HCT116 (cell line): ENCODE data around the gene UCHL5. TPM values are rescaled to one million over a fixed set of nuclear protein-coding genes. Genes with fewer than 3 reads are reported as not detected.

ENCODE experiments used
- ATAC-seq: fragments of 200-7000 bp; cut with Tn5 transposase; 2 replicates; pipeline ENCODE4 v1.9.1; 2020; ENCODE audit warnings: mild to moderate bottlenecking, moderate library complexity
- BruUV-seq: library from RNA; stranded (reverse); fragments of 400-500 nt; replicated peaks from 2 replicates; lab custom pipeline; 2021; lab: Mats Ljungman, UMichigan
- CTCF ChIA-PET: fragments of 300-600 bp; sonication (Branson Sonifier 250); formaldehyde crosslinking; loops from one replicate; lab custom pipeline; 2021; ENCODE audit warnings: antibody characterized with exemption; lab: Charles Lee
- POLR2A ChIA-PET: fragments of 300-600, 350-600 bp; sonication (Branson Sonifier 250); formaldehyde crosslinking; loops from one replicate; lab custom pipeline; 2021; ENCODE audit warnings: antibody characterized with exemption; lab: Charles Lee
- RAD21 ChIA-PET, 2 experiments: fragments of 300-600 bp; sonication (Branson Sonifier 250); formaldehyde crosslinking; loops; one replicate each; lab custom pipeline; 2023; ENCODE audit warnings: low total read pairs in 2 of 2; ENCODE audit not compliant: uncharacterized antibody in 2 of 2, unreplicated experiment in 2 of 2, low non-redundant PET in 1 of 2; lab: Charles Lee
- DNase-seq: peaks from one replicate; pipeline ENCODE4 v3.0.0-alpha.2; 2010; ENCODE audit warnings: low read depth, low spot score
- H2AFZ ChIP-seq: fragments of 200-600 bp; shearing (Covaris generic), sonication (generic); 2 replicates; pipeline ENCODE4 v1.6.1; 2017; ENCODE audit warnings: low read depth, mixed run types, mixed read lengths, antibody characterized with exemption, low read length; ENCODE audit not compliant: poor library complexity, severe bottlenecking
- H3K27ac ChIP-seq: 2 replicates; pipeline ENCODE4 v1.5.1; 2012; ENCODE audit warnings: low read depth, low read length
- H3K27me3 ChIP-seq: fragments of 200-600 bp; sonication (generic); 2 replicates; pipeline ENCODE4 v1.6.1; 2016; ENCODE audit warnings: mixed run types, low read length, mixed read lengths; ENCODE audit not compliant: insufficient read depth
- H3K36me3 ChIP-seq, 2 experiments: fragments of 200-500 bp in 1 of 2; fragments of 200-600 bp in 1 of 2; sonication (Bioruptor generic) in 1 of 2; sonication (generic) in 1 of 2; 2 replicates each; pipeline versions ENCODE4 v1.5.1 to v1.6.1; 2014 to 2016; ENCODE audit warnings: low read length in 2 of 2, inconsistent platforms in 1 of 2, mixed read lengths in 1 of 2, mixed run types in 1 of 2; ENCODE audit not compliant: insufficient read depth in 2 of 2, control insufficient read depth in 1 of 2
- H3K4me1 ChIP-seq, 2 experiments: fragments of 200-600 bp in 1 of 2; sonication (generic) in 1 of 2; 2 replicates each; pipeline versions ENCODE4 v1.5.1 to v1.6.1; 2012 to 2017; ENCODE audit warnings: low read length in 2 of 2, inconsistent platforms in 1 of 2, mild to moderate bottlenecking in 1 of 2, mixed read lengths in 1 of 2, mixed run types in 1 of 2, moderate library complexity in 1 of 2; ENCODE audit not compliant: insufficient read depth in 2 of 2, control insufficient read depth in 1 of 2
- H3K4me2 ChIP-seq: fragments of 200-600 bp; sonication (generic); 2 replicates; pipeline ENCODE4 v1.6.1; 2017; ENCODE audit warnings: mixed run types, low read length, mixed read lengths
- H3K4me3 ChIP-seq, 2 experiments: fragments of 200-600 bp in 1 of 2; sonication (generic) in 1 of 2; replicated peaks in 1 of 2; 2 replicates each; pipeline ENCODE4 v1.5.1; 2011 to 2016; ENCODE audit warnings: low read length in 2 of 2, control low read depth in 1 of 2, low read depth in 1 of 2, mild to moderate bottlenecking in 1 of 2, mixed read lengths in 1 of 2, mixed run types in 1 of 2
- H3K79me2 ChIP-seq: fragments of 200-600 bp; sonication (generic); 2 replicates; pipeline ENCODE4 v1.6.1; 2017; ENCODE audit warnings: mild to moderate bottlenecking, mixed run types, low read length, moderate library complexity, mixed read lengths; ENCODE audit not compliant: insufficient read depth
- H3K9ac ChIP-seq: fragments of 200-600 bp; sonication (generic); 2 replicates; pipeline ENCODE4 v1.6.1; 2016; ENCODE audit warnings: low read length, mixed read lengths
- H3K9me2 ChIP-seq: fragments of 200-600 bp; sonication (generic), shearing (Covaris generic); 2 replicates; pipeline ENCODE4 v1.6.1; 2017; ENCODE audit warnings: mixed run types, mild to moderate bottlenecking, moderate library complexity; ENCODE audit not compliant: insufficient read depth
- H3K9me3 ChIP-seq, 2 experiments: fragments of 200-500 bp in 1 of 2; fragments of 200-600 bp in 1 of 2; sonication (Bioruptor generic) in 1 of 2; sonication (generic) in 1 of 2; 2 replicates each; pipeline ENCODE4 v1.6.1; 2014 to 2017; ENCODE audit warnings: low read length in 2 of 2, mixed read lengths in 2 of 2, inconsistent platforms in 1 of 2, low read depth in 1 of 2, mild to moderate bottlenecking in 1 of 2, mixed run types in 1 of 2, moderate library complexity in 1 of 2; ENCODE audit not compliant: control insufficient read depth in 1 of 2, insufficient read depth in 1 of 2
- H4K20me1 ChIP-seq: fragments of 200-600 bp; sonication (generic), shearing (Covaris generic); 2 replicates; pipeline ENCODE4 v1.6.1; 2017; ENCODE audit warnings: mixed run types, mild to moderate bottlenecking, moderate library complexity; ENCODE audit not compliant: insufficient read depth
- ATF3 ChIP-seq: IDR thresholded peaks from 2 replicates; pipeline ENCODE4 v1.6.1; 2012
- CEBPB ChIP-seq: IDR thresholded peaks from 2 replicates; pipeline ENCODE4 v1.6.1; 2012; ENCODE audit warnings: low read depth
- EGR1 ChIP-seq: IDR thresholded peaks from 2 replicates; pipeline ENCODE4 v1.6.1; 2012; ENCODE audit warnings: low read depth
- ELF1 ChIP-seq: IDR thresholded peaks from 2 replicates; pipeline ENCODE4 v1.6.1; 2012; ENCODE audit warnings: low read depth, borderline replicate concordance
- EZH2 ChIP-seq: fragments of 200-600 bp; sonication (generic); IDR thresholded peaks from 2 replicates; pipeline ENCODE4 v1.6.1; 2017; ENCODE audit warnings: antibody characterized with exemption, mixed run types
- FOSL1 ChIP-seq: IDR thresholded peaks from 2 replicates; pipeline ENCODE4 v1.6.1; 2012; ENCODE audit warnings: low read depth
- JUND ChIP-seq: IDR thresholded peaks from 2 replicates; pipeline ENCODE4 v1.6.1; 2012
- POLR2AphosphoS5 ChIP-seq: IDR thresholded peaks from 2 replicates; pipeline ENCODE4 v1.6.1; 2011; ENCODE audit warnings: mild to moderate bottlenecking, low read depth, low read length, moderate library complexity
- RAD21 ChIP-seq: IDR thresholded peaks from 2 replicates; pipeline ENCODE4 v1.6.1; 2012; ENCODE audit warnings: low read depth, mild to moderate bottlenecking
- SIN3A ChIP-seq: IDR thresholded peaks from 2 replicates; pipeline ENCODE4 v1.6.1; 2012; ENCODE audit warnings: low read depth
- SP1 ChIP-seq: IDR thresholded peaks from 2 replicates; pipeline ENCODE4 v1.6.1; 2012; ENCODE audit warnings: low read depth
- SRF ChIP-seq: IDR thresholded peaks from 2 replicates; pipeline ENCODE4 v1.6.1; 2012; ENCODE audit warnings: low read depth
- YY1 ChIP-seq: IDR thresholded peaks from 2 replicates; pipeline ENCODE4 v1.6.1; 2011; ENCODE audit warnings: low read length, low read depth, moderate library complexity, mild to moderate bottlenecking; ENCODE audit not compliant: insufficient replicate concordance; ENCODE audit errors: extremely low read depth
- ZBTB33 ChIP-seq: IDR thresholded peaks from 2 replicates; pipeline ENCODE4 v1.6.1; 2011; ENCODE audit warnings: mild to moderate bottlenecking, low read length, moderate library complexity; ENCODE audit not compliant: insufficient replicate concordance; ENCODE audit errors: extremely low read depth
- ZNF274 ChIP-seq: fragments of 200-500 bp; sonication (Bioruptor generic); IDR thresholded peaks from 2 replicates; pipeline ENCODE4 v1.6.1; 2014; ENCODE audit warnings: mild to moderate bottlenecking, low read depth, low read length, inconsistent platforms
- intact Hi-C: fragments of 100-400 bp; cut with micrococcal nuclease; formaldehyde crosslinking; loops from 2 replicates; pipeline ENCODE4 v1.10.0; 2022
- total RNA-seq: library from RNA; stranded (reverse); gene quantifications from one replicate; pipeline ENCODE4 v1.2.1, GENCODE V29; 2021; ENCODE audit not compliant: unreplicated experiment

The UCHL5 gene
- total RNA-seq, 1 experiment from 2014 or later = 75.8 TPM

- DNase-seq = no peak
- intact Hi-C loops = no loop called here
- H3K9me2 ChIP-seq = no peaks in the 10 kb centered on the region
- CTCF ChIA-PET = interaction anchor here (1.6 kb wide), 1 partner anchor 42 kb away, joined by 3 read pairs; no protein-coding TSS in a partner anchor
- no peaks in the 10 kb centered on the region for H3K36me3 ChIP-seq
- no TSS peak for BruUV-seq
- no peaks in the 10 kb centered on the region for H4K20me1 ChIP-seq
- TF ChIP-seq JUND = no peak
- TF ChIP-seq CEBPB = no peak
- no peak for TF ChIP-seq EGR1
- peak overlapping the region; percentile 73 for H3K4me2 ChIP-seq
- H3K4me1 ChIP-seq = peaks cover 83 to 98% of the 10 kb centered on the region in 2 experiments
- no peak for ATAC-seq
- H3K27me3 ChIP-seq = no peaks in the 10 kb centered on the region
- peak overlapping the region; percentile 90 for H3K27ac ChIP-seq
- H3K4me3 ChIP-seq = no peak overlapping the region
- H3K9me3 ChIP-seq = no peaks in the 10 kb centered on the region
- no peak overlapping the region for H2AFZ ChIP-seq
- 0 out of 2 replicates have a peak overlapping the region, but pooled peaks have one; percentile 54 for H3K9ac ChIP-seq
- RAD21 ChIA-PET = no interaction called here
- peaks cover 7% of the 10 kb centered on the region for H3K79me2 ChIP-seq
- POLR2A ChIA-PET = no interaction called here
Observed at GRCh38 chr1:192977089-192977706, 82.0 kb downstream of the UCHL5 start.

GRCh38 chr1:192976576-192976975 lies 82.6 kb downstream of the UCHL5 start:
- H3K4me2 ChIP-seq = peak overlapping the region; percentile 5; the same call in 1 of the 2 replicates
- H3K9me2 ChIP-seq = no peaks in the 10 kb centered on the region
- RAD21 ChIA-PET = interaction anchor here (0.6 to 0.7 kb wide), 2 partner anchors 30 to 778 kb away, joined by 3 read pairs; no protein-coding TSS in a partner anchor
- POLR2A ChIA-PET = no interaction called here
- peak overlapping the region; percentile 90; the same call in 1 of the 2 replicates for H3K27ac ChIP-seq
- H3K27me3 ChIP-seq = no peaks in the 10 kb centered on the region
- H3K4me1 ChIP-seq = peaks cover 82 to 97% of the 10 kb centered on the region in 2 experiments
- DNase-seq = no peak
- H3K9me3 ChIP-seq = no peaks in the 10 kb centered on the region
- no peaks in the 10 kb centered on the region for H3K36me3 ChIP-seq
- H4K20me1 ChIP-seq = no peaks in the 10 kb centered on the region
- H3K9ac ChIP-seq = no peak overlapping the region
- no TSS peak for BruUV-seq
- intact Hi-C loops = no loop called here
- no peak overlapping the region for H2AFZ ChIP-seq
- ATAC-seq = no peak
- CTCF ChIA-PET = interaction anchor here (1.6 kb wide), 1 partner anchor 43 kb away, joined by 3 read pairs; no protein-coding TSS in a partner anchor
- H3K79me2 ChIP-seq = peaks cover 7% of the 10 kb centered on the region
- H3K4me3 ChIP-seq = no peak overlapping the region
- no peak for TF ChIP-seq ZNF274
- TF ChIP-seq ATF3 = no peak
- TF ChIP-seq SP1 = no peak
- TF ChIP-seq EGR1 = no peak
- TF ChIP-seq SRF = no peak
- TF ChIP-seq RAD21 = no peak
- no peak for TF ChIP-seq SIN3A
- no peak for TF ChIP-seq POLR2AphosphoS5
- TF ChIP-seq ELF1 = no peak
- no peak for TF ChIP-seq ZBTB33
- no peak for TF ChIP-seq YY1
- TF ChIP-seq CEBPB = no peak
- TF ChIP-seq EZH2 = no peak
- no peak for TF ChIP-seq FOSL1
